Measurements from ENCODE around the gene MCF2L. TPM values are rescaled to one million over a fixed set of nuclear protein-coding genes. Genes with fewer than 3 reads are reported as not detected.

Gene MCF2L
- total and polyA plus RNA-seq, 4 donors = 21.0 to 78.7 (median 35.9) TPM

GRCh38 chr13:113086991-113087922 is 118.2 kb downstream of the MCF2L start:
- Histone ChIP-seq H3K36me3 (ENCODE audit: control insufficient read depth in 4 of 4, insufficient read depth in 4 of 4, low read length in 4 of 4) (peaks cover 0 to 20% (median 4%) of the 10 kb centered on the region in 4 donors), H3K27ac (ENCODE audit: low read depth in 1 of 2, low read length in 1 of 2) (no peak overlapping the region), H3K9ac (ENCODE audit: insufficient read depth in 1 of 2, low read length in 2 of 2) (no peak overlapping the region), H3K4me1 (ENCODE audit: control insufficient read depth in 5 of 5, insufficient read depth in 5 of 5, low read length in 5 of 5) (peaks cover 0 to 3% (median 0%) of the 10 kb centered on the region in 5 donors), H3K9me3 (ENCODE audit: control insufficient read depth in 4 of 4, insufficient read depth in 3 of 4, low read length in 3 of 4) (no peaks in the 10 kb centered on the region), H3K27me3 (ENCODE audit: control insufficient read depth in 3 of 3, insufficient read depth in 3 of 3, low read length in 2 of 3) (no peaks in the 10 kb centered on the region), H3K4me3 (no peak overlapping the region)
- 92 to 94% methylated on average over 39 of the region's 39 CpGs for WGBS, 2 donors
- no peak for DNase-seq
- TF ChIP-seq CTCF (IDR thresholded peaks at IDR 0.05; ENCODE audit: control extremely low read depth, extremely low read depth) = no peak
- ATAC-seq (ENCODE audit: insufficient read depth, low FRiP score) = no peak

DNA sequence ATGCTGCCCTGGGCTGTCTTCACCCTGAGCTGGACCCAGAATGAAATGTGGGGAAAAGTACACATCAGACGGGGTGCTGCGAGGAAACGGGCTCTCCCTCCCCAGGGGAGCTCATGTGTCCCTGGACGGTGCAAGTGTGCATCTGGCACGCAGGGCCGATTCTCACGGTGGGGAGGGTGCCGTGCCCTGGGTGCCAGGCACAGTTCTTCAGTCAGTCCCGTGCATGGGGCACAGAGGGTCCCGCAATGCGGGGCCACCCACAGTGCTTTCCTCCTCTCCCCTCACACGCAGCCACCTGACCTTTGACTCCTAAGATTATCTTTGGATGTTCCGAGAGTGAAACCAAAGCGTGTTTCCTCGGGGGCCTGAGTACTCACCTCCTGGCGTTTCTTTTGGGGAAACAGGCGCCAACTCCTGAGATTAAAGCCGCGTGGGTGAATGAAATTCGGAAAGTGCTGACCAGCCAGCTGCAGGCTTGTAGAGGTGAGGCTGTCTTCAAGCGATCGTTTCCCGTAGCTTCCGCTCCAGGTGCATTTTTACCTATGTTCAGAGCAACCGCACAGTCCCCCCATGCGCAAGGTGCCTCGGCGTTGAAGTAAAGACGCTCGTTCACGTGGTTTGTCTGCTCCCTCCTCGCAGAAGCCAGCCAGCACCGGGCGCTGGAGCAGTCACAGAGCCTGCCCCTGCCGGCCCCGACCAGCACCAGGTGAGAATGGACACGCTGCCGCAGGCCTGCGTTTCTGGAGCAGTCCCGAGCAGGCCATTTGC is 119.1 kb downstream of the MCF2L start:
- DNase-seq (no peak), ATAC-seq (ENCODE audit: insufficient read depth, low FRiP score) (no peak)
- Histone ChIP-seq H3K9ac (ENCODE audit: insufficient read depth in 1 of 2, low read length in 2 of 2) (no peak overlapping the region), H3K4me3 (no peak overlapping the region), H3K4me1 (ENCODE audit: control insufficient read depth in 5 of 5, insufficient read depth in 5 of 5, low read length in 5 of 5) (peaks cover 0 to 3% (median 0%) of the 10 kb centered on the region in 5 donors), H3K9me3 (ENCODE audit: control insufficient read depth in 4 of 4, insufficient read depth in 3 of 4, low read length in 3 of 4) (no peaks in the 10 kb centered on the region), H3K27ac (ENCODE audit: low read depth in 1 of 2, low read length in 1 of 2) (no peak overlapping the region), H3K36me3 (ENCODE audit: control insufficient read depth in 4 of 4, insufficient read depth in 4 of 4, low read length in 4 of 4) (peaks cover 0 to 18% (median 4%) of the 10 kb centered on the region in 4 donors), H3K27me3 (ENCODE audit: control insufficient read depth in 3 of 3, insufficient read depth in 3 of 3, low read length in 2 of 3) (no peaks in the 10 kb centered on the region)
- no peak for TF ChIP-seq CTCF (IDR thresholded peaks at IDR 0.05; ENCODE audit: control extremely low read depth, extremely low read depth)
- 92 to 96% methylated on average over 39 to 40 of the region's 40 CpGs for WGBS, 2 donors

DNA sequence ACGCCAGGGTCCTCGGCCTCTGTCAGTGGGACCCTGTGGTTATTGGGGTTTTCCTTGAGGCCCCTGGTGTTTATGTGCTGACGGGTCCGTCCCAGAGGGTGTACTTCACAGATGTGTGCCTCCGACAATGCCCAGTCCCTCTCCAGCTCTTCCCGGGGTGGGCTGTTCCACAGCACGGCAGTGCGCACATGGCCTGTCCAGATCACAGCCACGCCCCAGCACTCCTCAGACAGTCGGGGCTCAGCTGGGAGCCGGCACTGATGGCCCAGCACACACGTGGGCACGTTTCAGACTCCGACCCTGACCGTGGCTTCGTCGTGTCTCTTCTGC is 119.6 kb downstream of the MCF2L start:
- no peak overlapping the region for H3K9ac ChIP-seq (ENCODE audit: insufficient read depth in 1 of 2, low read length in 2 of 2)
- H3K27me3 ChIP-seq (ENCODE audit: control insufficient read depth in 3 of 3, insufficient read depth in 3 of 3, low read length in 2 of 3) = no peaks in the 10 kb centered on the region
- DNase-seq = no peak
- no peak overlapping the region for H3K27ac ChIP-seq (ENCODE audit: low read depth in 1 of 2, low read length in 1 of 2)
- no peak for ATAC-seq (ENCODE audit: insufficient read depth, low FRiP score)
- peaks cover 0 to 3% (median 0%) of the 10 kb centered on the region in 5 donors for H3K4me1 ChIP-seq (ENCODE audit: control insufficient read depth in 5 of 5, insufficient read depth in 5 of 5, low read length in 5 of 5)
- H3K9me3 ChIP-seq (ENCODE audit: control insufficient read depth in 4 of 4, insufficient read depth in 3 of 4, low read length in 3 of 4) = no peaks in the 10 kb centered on the region
- no peak for TF ChIP-seq CTCF (IDR thresholded peaks at IDR 0.05; ENCODE audit: control extremely low read depth, extremely low read depth)
- peaks cover 0 to 18% (median 4%) of the 10 kb centered on the region in 4 donors for H3K36me3 ChIP-seq (ENCODE audit: control insufficient read depth in 4 of 4, insufficient read depth in 4 of 4, low read length in 4 of 4)
- no peak overlapping the region for H3K4me3 ChIP-seq
- 86 to 88% methylated on average over 17 of the region's 17 CpGs for WGBS, 2 donors

Data from lung (tissue), 12 donors.